ENCODE results near the gene CRTC2.

The CRTC2 gene

GRCh38 chr1:153942766-153943549 lies 15.5 kb downstream of the CRTC2 start:
- TF ChIP-seq CTCF (IDR thresholded peaks at IDR 0.05; ENCODE audit: borderline replicate concordance, control extremely low read depth, extremely low read depth, insufficient read depth, missing control alignments), result no peak
- in situ Hi-C loops (cut with MboI; ENCODE audit: low sequenced_read_pairs, unreplicated experiment), result no loop called here
- DNase-seq (ENCODE audit: low spot score), result no peak

GRCh38 chr1:153941826-153942725 lies 16.3 kb downstream of the CRTC2 start:
- in situ Hi-C loops (cut with MboI; ENCODE audit: low sequenced_read_pairs, unreplicated experiment), result no loop called here

GRCh38 chr1:153940756-153941155 lies 17.7 kb downstream of the CRTC2 start:
- no peak for DNase-seq (ENCODE audit: low spot score)
- in situ Hi-C loops (cut with MboI; ENCODE audit: low sequenced_read_pairs, unreplicated experiment), result no loop called here
- no peak for TF ChIP-seq CTCF (IDR thresholded peaks at IDR 0.05; ENCODE audit: borderline replicate concordance, control extremely low read depth, extremely low read depth, insufficient read depth, missing control alignments)

More at GRCh38 chr1:153941826-153942725, 16.3 kb downstream of the CRTC2 start:
- DNase-seq (ENCODE audit: low spot score), result no peak
- no peak for TF ChIP-seq CTCF (IDR thresholded peaks at IDR 0.05; ENCODE audit: borderline replicate concordance, control extremely low read depth, extremely low read depth, insufficient read depth, missing control alignments)

GRCh38 chr1:153939476-153939875 lies 18.9 kb downstream of the CRTC2 start:
- DNase-seq (ENCODE audit: low spot score), result no peak
- TF ChIP-seq CTCF (IDR thresholded peaks at IDR 0.05; ENCODE audit: borderline replicate concordance, control extremely low read depth, extremely low read depth, insufficient read depth, missing control alignments), result no peak
- in situ Hi-C loops (cut with MboI; ENCODE audit: low sequenced_read_pairs, unreplicated experiment), result no loop called here

GRCh38 chr1:153938996-153939395 lies 19.4 kb downstream of the CRTC2 start:
- in situ Hi-C loops (cut with MboI; ENCODE audit: low sequenced_read_pairs, unreplicated experiment), result no loop called here
- no peak for TF ChIP-seq CTCF (IDR thresholded peaks at IDR 0.05; ENCODE audit: borderline replicate concordance, control extremely low read depth, extremely low read depth, insufficient read depth, missing control alignments)

GRCh38 chr1:153937331-153937730 lies 21.1 kb downstream of the CRTC2 start:
- TF ChIP-seq CTCF (IDR thresholded peaks at IDR 0.05; ENCODE audit: borderline replicate concordance, control extremely low read depth, extremely low read depth, insufficient read depth, missing control alignments), result no peak
- in situ Hi-C loops (cut with MboI; ENCODE audit: low sequenced_read_pairs, unreplicated experiment), result no loop called here
- DNase-seq (ENCODE audit: low spot score), result no peak

More at GRCh38 chr1:153938996-153939395, 19.4 kb downstream of the CRTC2 start:
- DNase-seq (ENCODE audit: low spot score), result no peak

All from GM13976 (cell line).